Activated T-helper 2 cell treated with anti-CD3 and anti-CD28 coated beads, Interferon-gamma antibody, Interleukin-2, Interleukin-4, amounts not matched to agents 10 μg/mL and 5 μg/mL and 100 μg/mL, durations not matched to agents 14 hours and 24 hours and 36 hours (primary cell): ENCODE measurements around the gene METTL5. TPM values are rescaled to one million over a fixed set of nuclear protein-coding genes. Genes with fewer than 3 reads are reported as not detected.

Source experiments
- DNase-seq: peaks from one replicate; pipeline ENCODE4 v3.0.0; 2021; ENCODE audit warnings: low spot score
- H3K27ac Mint-ChIP-seq: one replicate; pipeline ENCODE4 v1.8.0; 2021; ENCODE audit warnings: mixed read lengths
- H3K27me3 Mint-ChIP-seq: one replicate; pipeline ENCODE4 v1.8.0; 2021; ENCODE audit warnings: low read depth, mixed read lengths
- H3K36me3 Mint-ChIP-seq: one replicate; pipeline ENCODE4 v1.8.0; 2021; ENCODE audit warnings: low read depth, mixed read lengths
- H3K4me1 Mint-ChIP-seq: one replicate; pipeline ENCODE4 v1.8.0; 2021; ENCODE audit warnings: low read depth, mixed read lengths
- H3K4me3 Mint-ChIP-seq: one replicate; pipeline ENCODE4 v1.8.0; 2021; ENCODE audit warnings: low read depth, mild to moderate bottlenecking, moderate library complexity, mixed read lengths
- H3K9me3 Mint-ChIP-seq: one replicate; pipeline ENCODE4 v1.8.0; 2021; ENCODE audit warnings: mixed read lengths
- intact Hi-C: fragments of 100-400 bp; cut with micrococcal nuclease; formaldehyde crosslinking; loops from one replicate; pipeline ENCODE4 v1.15.1; 2023
- total RNA-seq: library from RNA; stranded (reverse); gene quantifications from 2 replicates; pipeline ENCODE4 v1.2.3, GENCODE V29; 2022

The METTL5 gene
- total RNA-seq, 1 donor from 2014 or later = 95.2 TPM

DNA sequence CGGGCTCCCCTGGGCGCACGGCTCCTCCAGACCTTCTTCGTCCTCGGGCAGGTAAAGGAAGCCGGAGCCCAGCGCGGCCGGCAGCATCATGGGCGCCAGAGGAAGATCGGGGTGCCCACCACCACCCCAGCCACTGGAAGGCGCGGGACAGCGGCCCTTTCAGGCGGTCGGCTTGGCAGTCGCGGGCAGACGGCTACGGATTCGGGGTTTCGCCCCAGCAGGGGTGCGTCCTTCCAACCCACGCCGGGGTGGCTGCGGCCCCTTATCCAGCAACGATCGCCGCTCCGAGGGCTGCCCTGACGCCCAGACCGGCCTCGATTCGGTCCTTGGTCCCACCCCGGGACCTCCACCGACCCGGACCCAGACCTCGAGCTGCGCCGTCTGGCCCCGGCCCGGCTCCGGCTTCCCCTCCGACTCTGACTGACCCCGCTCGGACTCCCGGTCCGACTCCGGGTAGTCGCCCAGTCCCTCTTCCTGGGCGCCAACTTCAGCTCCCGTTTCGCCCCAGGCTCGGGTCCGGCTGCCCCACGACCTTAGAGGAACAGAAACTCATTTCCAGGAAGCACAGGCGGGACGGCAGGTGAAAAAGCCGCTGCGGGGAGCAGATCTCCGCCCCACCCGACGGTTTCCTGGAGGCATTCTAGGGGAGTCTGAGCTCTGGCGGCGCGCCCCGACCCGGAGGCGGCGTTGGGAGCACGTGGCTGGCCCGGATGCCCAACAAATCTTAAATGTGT, 56.3 kb downstream of the METTL5 start:
- H3K36me3 Mint-ChIP-seq = no peaks in the 10 kb centered on the region
- no peaks in the 10 kb centered on the region for H3K9me3 Mint-ChIP-seq
- no peak for DNase-seq
- intact Hi-C loops = no loop called here
- H3K4me3 Mint-ChIP-seq = peak overlapping the region; percentile 70
- peaks cover 9% of the 10 kb centered on the region for H3K4me1 Mint-ChIP-seq
- peaks cover 13% of the 10 kb centered on the region for H3K27me3 Mint-ChIP-seq
- H3K27ac Mint-ChIP-seq = no peak overlapping the region

DNA sequence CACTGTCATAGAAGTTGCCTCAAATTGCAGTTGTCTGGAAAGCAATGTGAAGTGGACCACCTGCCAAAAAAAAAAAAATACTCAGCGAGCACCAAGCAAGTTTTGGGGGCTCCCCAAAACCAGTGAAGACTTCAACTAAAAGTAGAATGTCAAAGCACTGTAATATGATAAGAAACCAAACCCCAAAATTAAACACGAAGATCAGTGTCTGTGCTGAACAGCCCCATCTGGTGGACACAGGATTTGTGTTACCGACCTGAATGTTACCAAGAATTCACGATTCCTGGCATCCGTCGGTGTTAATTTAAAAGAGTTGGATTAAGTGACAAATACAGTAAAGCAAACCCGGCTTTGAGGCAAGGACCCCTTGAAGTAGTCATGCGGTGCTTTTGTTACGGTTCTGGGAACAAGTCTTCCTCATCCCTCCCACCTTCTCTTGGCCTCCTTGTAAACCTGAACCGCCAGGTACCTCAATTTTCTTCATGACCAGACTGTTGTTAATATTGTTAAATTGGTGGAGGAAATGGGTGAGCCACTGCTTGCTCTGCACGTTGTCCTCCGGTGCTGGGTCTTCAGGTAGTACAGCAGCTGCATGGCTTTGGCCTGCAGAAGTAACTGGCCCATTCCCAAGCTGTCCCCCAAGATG, 57.3 kb downstream of the METTL5 start:
- intact Hi-C loops = no loop called here
- Mint-ChIP-seq H3K4me3 (peak overlapping the region; percentile 39), H3K27ac (no peak overlapping the region), H3K4me1 (peaks cover 9% of the 10 kb centered on the region), H3K9me3 (no peaks in the 10 kb centered on the region), H3K36me3 (no peaks in the 10 kb centered on the region), H3K27me3 (peaks cover 11% of the 10 kb centered on the region)
- DNase-seq = peak; percentile 34

DNA sequence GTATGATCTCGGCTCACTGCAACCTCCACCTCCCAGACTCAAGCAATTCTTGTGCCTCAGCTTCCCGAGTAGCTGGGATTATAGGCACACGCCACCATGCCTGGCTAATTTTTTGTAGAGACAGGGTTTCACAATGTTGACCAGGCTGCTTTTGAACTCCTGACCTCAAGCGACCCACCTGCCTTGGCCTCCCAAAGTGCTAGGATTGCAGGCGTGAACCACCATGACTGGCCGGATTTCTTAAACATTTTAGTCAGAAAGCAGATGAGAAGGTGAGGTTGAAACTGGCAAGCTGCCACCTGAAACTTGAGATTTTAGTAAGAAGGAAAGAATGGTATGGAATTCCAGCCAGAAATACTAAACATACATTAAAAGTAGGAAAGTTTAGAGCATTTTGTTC, 59.2 kb downstream of the METTL5 start:
- Mint-ChIP-seq H3K4me3 (no peak overlapping the region), H3K9me3 (no peaks in the 10 kb centered on the region), H3K4me1 (peaks cover 16% of the 10 kb centered on the region), H3K27ac (no peak overlapping the region), H3K27me3 (peaks cover 11% of the 10 kb centered on the region), H3K36me3 (no peaks in the 10 kb centered on the region)
- no peak for DNase-seq
- intact Hi-C loops = no loop called here

DNA sequence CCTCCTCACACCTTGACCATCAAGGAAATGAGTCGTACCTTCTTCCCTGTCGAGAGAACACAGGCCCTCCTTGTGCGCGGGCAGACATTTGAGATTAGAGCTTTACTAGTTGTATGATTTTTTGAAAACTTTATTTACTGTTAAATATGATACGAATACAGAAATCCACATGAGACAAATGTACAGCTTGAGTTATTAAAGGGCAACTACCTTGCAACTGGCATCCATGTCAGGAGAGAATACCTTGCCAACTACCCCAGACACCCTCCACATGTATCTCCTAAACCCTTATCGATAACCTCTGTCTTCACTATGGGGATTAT, 62.8 kb downstream of the METTL5 start:
- DNase-seq = no peak
- no peak overlapping the region for H3K27ac Mint-ChIP-seq
- H3K27me3 Mint-ChIP-seq = no peaks in the 10 kb centered on the region
- intact Hi-C loops = no loop called here
- no peaks in the 10 kb centered on the region for H3K36me3 Mint-ChIP-seq
- peaks cover 11% of the 10 kb centered on the region for H3K4me1 Mint-ChIP-seq
- no peaks in the 10 kb centered on the region for H3K9me3 Mint-ChIP-seq
- no peak overlapping the region for H3K4me3 Mint-ChIP-seq

Other genes with a start within 250 kb of the METTL5 start
- gene PPIG, start 240.6 kb downstream of the METTL5 start, total RNA-seq = 57.5 and 57.6 TPM in 2 replicates
- gene CFAP210, start 130.5 kb downstream of the METTL5 start, total RNA-seq = not detected in 2 replicates
- gene PHOSPHO2, start 130.4 kb downstream of the METTL5 start, total RNA-seq = 3.7 and 4.2 TPM in 2 replicates
- 7.6 and 8.3 TPM in 2 replicates for gene KLHL23, start 91.1 kb downstream of the METTL5 start, total RNA-seq
- gene SSB, start 26.0 kb downstream of the METTL5 start, total RNA-seq = 99.7 and 111 TPM in 2 replicates
- gene UBR3, start 2.5 kb upstream of the METTL5 start, total RNA-seq = 29.3 and 30.7 TPM in 2 replicates